Prostate gland (tissue), 2 donors: ENCODE data around the gene FERMT3. TPM values are rescaled to one million over a fixed set of nuclear protein-coding genes. Genes with fewer than 3 reads are reported as not detected.
"Not testable (repeated sequence)": the region's sequence is repeated elsewhere in the genome, so short reads cannot be mapped to it uniquely, and the experiment has no call there.

ENCODE experiments used
- DNase-seq: peaks from one replicate; pipeline ENCODE4 v3.0.0-alpha.2; 2019; ENCODE audit warnings: low spot score
- H3K27ac ChIP-seq, 2 donors: fragments of 200-600 bp; sonication (generic); 2 replicates each; pipeline ENCODE4 v1.5.1; 2017 to 2019
- H3K27me3 ChIP-seq: fragments of 200-600 bp; sonication (generic); replicated peaks from 2 replicates; pipeline ENCODE4 v1.5.1; 2019; ENCODE audit not compliant: insufficient read depth
- H3K36me3 ChIP-seq, 2 donors: fragments of 200-600 bp; sonication (generic); 1 replicate in 1 of 2; 2 replicates in 1 of 2; pipeline versions ENCODE4 v1.5.1 to v1.8.1; 2017 to 2019
- H3K4me1 ChIP-seq: fragments of 200-600 bp; sonication (generic); replicated peaks from 2 replicates; pipeline ENCODE4 v1.5.1; 2019
- H3K4me3 ChIP-seq, 2 donors: fragments of 200-600 bp; sonication (generic); 2 replicates each; pipeline ENCODE4 v1.5.1; 2017 to 2019
- H3K9me3 ChIP-seq: fragments of 200-600 bp; sonication (generic); 2 replicates; pipeline ENCODE4 v1.5.1; 2017
- CTCF ChIP-seq, 4 experiments: fragments of 200-600 bp in 2 of 4; fragments of 450-650 bp in 2 of 4; sonication (generic) in 2 of 4; IDR thresholded peaks; 1 replicate in 3 of 4; 2 replicates in 1 of 4; pipeline ENCODE4 v1.5.1; 2016 to 2019; ENCODE audit warnings: antibody characterized with exemption in 4 of 4, mild to moderate bottlenecking in 2 of 4, moderate library complexity in 2 of 4
- POLR2A ChIP-seq: fragments of 450-650 bp; IDR thresholded peaks from one replicate; pipeline ENCODE4 v1.6.1; 2016; ENCODE audit warnings: antibody characterized with exemption, mild to moderate bottlenecking
- POLR2AphosphoS5 ChIP-seq: sonication (generic); formaldehyde crosslinking; IDR thresholded peaks from one replicate; pipeline ENCODE4 v1.6.1; 2017; ENCODE audit warnings: antibody characterized with exemption
- WGBS: methylation state at CpG from one replicate; pipeline ENCODE4 v1.1.5; 2018; 5-methylcytosine and 5-hydroxymethylcytosine counted together
- intact Hi-C: fragments of 100-400 bp; cut with DNase I; formaldehyde crosslinking; loops from one replicate; pipeline ENCODE4 v1.14.2; 2022
- total RNA-seq, 2 donors: library from RNA; depleted of rRNA; stranded (reverse); fragments of >200 nt; gene quantifications; one replicate each; pipeline ENCODE4 v1.1.0, GENCODE V29; 2016

FERMT3 gene
- 10 to 100 TPM in 1 of 2 donors, 1 to 10 TPM in 1; 5.3 to 12.8 TPM for total RNA-seq

DNA sequence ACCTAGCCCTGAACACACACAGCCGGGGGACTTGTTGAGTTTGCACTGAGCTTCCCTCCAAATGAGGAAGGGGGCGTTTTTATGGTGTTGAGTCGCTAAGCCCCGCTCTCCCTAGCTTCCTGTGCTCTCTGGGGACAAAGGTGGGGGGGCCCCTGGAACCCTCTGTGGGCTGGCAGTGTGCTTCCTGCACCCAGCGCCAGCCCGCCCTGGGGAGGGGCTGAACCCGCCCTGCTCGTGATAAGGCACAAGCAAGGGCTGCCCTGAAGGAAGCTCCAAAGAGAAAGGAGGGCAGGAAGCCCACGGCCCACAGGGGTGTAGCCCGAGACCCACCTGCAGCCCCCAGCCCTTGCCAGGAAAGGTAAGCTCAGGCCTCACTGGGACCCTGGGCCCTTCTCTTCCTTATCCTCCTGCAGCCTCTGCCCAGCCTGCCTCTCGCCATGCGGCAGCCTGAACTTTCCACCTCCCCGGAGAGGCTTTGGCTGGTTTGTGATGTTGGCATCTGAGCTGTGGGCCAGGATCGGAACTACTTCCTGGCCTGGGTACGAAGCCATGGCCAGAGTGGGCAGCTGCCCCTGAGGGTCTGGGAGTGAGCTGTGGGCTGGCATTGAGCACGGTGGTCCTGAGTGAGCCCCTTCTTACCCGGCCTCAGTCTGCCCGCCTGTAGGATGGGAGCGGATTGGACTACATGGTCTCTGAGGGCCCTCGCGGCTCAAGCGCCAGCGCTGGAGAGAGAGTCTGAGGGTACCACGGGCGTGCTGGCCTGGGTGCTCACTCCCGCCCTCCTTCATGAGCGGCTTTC, at the start of gene FERMT3:
Gene FERMT3 (plus strand): TSS at position 265 of the 799 bp plus-strand sequence. CDS start 644 bp downstream, outside the sequence.
- WGBS, result 80% methylated on average over 27 of the region's 27 CpGs
- Histone ChIP-seq H3K27me3 (no peaks in the 10 kb centered on the region), H3K9me3 (no peaks in the 10 kb centered on the region), H3K4me3 (peak within 1 kb of the TSS; percentile 10 to 19), H3K36me3 (peaks cover 5 to 8% of the 10 kb centered on the region in 2 donors), H3K27ac (peak within 1 kb of the TSS; percentile 24 to 43), H3K4me1 (no peaks in the 10 kb centered on the region)
- no peak for TF ChIP-seq CTCF (IDR thresholded peaks at IDR 0.05)
- TF ChIP-seq POLR2AphosphoS5, result no peak
- TF ChIP-seq POLR2A, result no peak
- DNase-seq, result no peak
- intact Hi-C loops, result loop anchor here (5.0 kb wide), 1 partner anchor 96 kb away; the partner anchor contains the start of gene CATSPERZ

DNA sequence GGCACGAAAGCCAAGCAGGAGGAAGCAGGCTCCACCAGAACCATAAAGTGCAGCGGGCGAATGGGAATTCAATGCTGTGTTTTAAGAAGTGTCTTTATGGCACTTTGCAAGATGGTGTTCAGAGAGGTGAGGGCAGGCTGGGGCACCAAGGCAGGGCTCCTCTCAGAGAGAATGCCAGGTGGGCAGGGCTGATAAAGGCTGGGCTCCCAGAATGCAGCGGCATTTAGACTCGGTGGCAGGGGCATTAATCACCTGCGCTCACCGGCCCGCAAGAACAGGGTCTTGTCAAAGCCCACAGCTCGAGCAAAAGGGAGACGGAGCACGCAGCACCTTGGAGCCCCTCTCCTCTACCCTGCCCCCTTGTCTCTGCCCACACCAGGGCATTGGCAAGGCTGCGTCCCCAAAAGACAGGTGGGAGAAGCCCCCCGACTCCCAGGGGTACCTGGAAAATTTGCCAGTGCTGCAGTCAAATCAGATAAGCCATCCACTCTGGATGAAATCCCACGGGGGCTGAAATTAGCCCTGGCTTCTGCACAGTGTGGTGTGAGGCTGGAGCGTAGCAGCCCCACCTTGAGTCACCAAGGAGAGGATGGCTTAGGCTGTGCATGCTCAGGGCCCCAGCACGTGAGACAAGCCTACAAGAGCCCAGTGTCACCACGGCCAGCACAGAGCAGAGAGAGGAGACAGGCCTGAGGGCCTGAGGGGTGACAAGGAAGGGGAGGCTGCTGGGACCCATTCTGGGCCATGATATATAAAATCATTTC, 48.7 kb upstream of the FERMT3 start:
- H3K27ac ChIP-seq, result no peak overlapping the region
- TF ChIP-seq POLR2A (no peak), CTCF (IDR thresholded peaks at IDR 0.05) (no peak), POLR2AphosphoS5 (no peak)
- intact Hi-C loops, result no loop called here
- H3K27me3 ChIP-seq, result no peaks in the 10 kb centered on the region
- no peak overlapping the region for H3K4me3 ChIP-seq
- no peaks in the 10 kb centered on the region for H3K36me3 ChIP-seq
- no peaks in the 10 kb centered on the region for H3K4me1 ChIP-seq
- H3K9me3 ChIP-seq, result no peaks in the 10 kb centered on the region
- no peak for DNase-seq
- WGBS, result 79% methylated on average over 17 of the region's 17 CpGs

GRCh38 chr11:64161037-64161436, 45.5 kb upstream of the FERMT3 start:
- H3K27ac ChIP-seq, result no peak overlapping the region
- no peaks in the 10 kb centered on the region for H3K4me1 ChIP-seq
- H3K9me3 ChIP-seq, result no peaks in the 10 kb centered on the region
- no peak for DNase-seq
- intact Hi-C loops, result no loop called here
- H3K27me3 ChIP-seq, result no peaks in the 10 kb centered on the region
- TF ChIP-seq POLR2A (no peak), POLR2AphosphoS5 (no peak)
- 97% methylated on average over 10 of the region's 10 CpGs for WGBS
- H3K36me3 ChIP-seq, result no peaks in the 10 kb centered on the region
- no peak overlapping the region for H3K4me3 ChIP-seq

- H3K4me1 ChIP-seq, intact Hi-C loops, H3K9me3 ChIP-seq, H3K27me3 ChIP-seq, H3K27ac ChIP-seq, H3K4me3 ChIP-seq, H3K36me3 ChIP-seq, DNase-seq: not testable (repeated sequence)
- WGBS, result 87% methylated on average over 16 of the region's 16 CpGs
These were observed 43.8 kb upstream of the FERMT3 start for GRCh38 chr11:64162769-64163168.

GRCh38 chr11:64163951-64164350, 42.6 kb upstream of the FERMT3 start:
- H3K4me1 ChIP-seq, result peaks cover 4% of the 10 kb centered on the region
- no peak overlapping the region for H3K27ac ChIP-seq
- no peaks in the 10 kb centered on the region for H3K36me3 ChIP-seq
- intact Hi-C loops, result no loop called here
- WGBS, result 89% methylated on average over 5 of the region's 5 CpGs
- no peaks in the 10 kb centered on the region for H3K9me3 ChIP-seq
- TF ChIP-seq POLR2AphosphoS5 (no peak), CTCF (IDR thresholded peaks at IDR 0.05) (no peak), POLR2A (no peak)
- no peak for DNase-seq
- no peaks in the 10 kb centered on the region for H3K27me3 ChIP-seq
- H3K4me3 ChIP-seq, result no peak overlapping the region
